HL-60 (cell line): ENCODE data around the gene LHX4.

Experiments used
- POLR2AphosphoS5 ChIP-seq: IDR thresholded peaks from 2 replicates; pipeline ENCODE4 v1.6.1; 2012; ENCODE audit warnings: low read depth
- TF ChIP-seq, protein P1 (sequence below): IDR thresholded peaks from one replicate; pipeline ENCODE4 v1.5.1; 2011; ENCODE audit warnings: low read length, control low read depth, inconsistent platforms; ENCODE audit not compliant: insufficient read depth

DNA sequence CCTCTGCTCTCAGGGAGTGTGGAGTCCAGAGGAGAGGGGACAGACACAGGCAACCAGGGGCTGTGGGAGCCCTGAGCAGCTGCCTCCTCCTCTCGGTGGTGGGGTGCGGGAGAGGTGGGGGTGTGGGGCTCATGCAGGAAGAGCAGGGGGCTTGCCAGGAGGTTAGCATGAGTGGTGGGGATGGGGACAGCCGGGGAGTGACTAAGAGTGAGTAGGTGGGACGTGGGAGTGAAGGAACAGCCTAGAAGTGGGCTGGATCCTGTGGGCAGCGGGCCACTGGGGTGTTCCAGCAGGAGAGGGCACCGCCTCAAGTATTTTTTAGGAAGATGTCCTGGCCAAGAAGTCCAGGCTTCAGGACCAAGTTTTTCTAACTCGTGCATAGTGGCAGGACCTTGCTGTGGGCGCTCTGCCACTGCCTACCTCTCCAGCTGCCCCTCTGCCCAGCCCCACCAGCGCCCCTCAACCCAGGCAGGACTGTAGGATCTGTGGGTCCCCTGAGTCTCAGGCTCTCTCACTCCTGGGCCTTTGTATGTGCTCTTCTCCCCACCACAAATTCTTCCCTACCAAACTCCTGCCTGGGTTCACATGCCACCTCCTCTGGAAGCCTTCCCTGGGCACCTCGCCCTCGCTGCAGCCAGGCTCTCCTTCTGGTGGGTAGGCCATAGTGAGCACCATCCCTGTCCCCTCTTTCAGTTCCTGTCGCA lies 18.8 kb upstream of the LHX4 start:
- TF ChIP-seq, protein P1, sequence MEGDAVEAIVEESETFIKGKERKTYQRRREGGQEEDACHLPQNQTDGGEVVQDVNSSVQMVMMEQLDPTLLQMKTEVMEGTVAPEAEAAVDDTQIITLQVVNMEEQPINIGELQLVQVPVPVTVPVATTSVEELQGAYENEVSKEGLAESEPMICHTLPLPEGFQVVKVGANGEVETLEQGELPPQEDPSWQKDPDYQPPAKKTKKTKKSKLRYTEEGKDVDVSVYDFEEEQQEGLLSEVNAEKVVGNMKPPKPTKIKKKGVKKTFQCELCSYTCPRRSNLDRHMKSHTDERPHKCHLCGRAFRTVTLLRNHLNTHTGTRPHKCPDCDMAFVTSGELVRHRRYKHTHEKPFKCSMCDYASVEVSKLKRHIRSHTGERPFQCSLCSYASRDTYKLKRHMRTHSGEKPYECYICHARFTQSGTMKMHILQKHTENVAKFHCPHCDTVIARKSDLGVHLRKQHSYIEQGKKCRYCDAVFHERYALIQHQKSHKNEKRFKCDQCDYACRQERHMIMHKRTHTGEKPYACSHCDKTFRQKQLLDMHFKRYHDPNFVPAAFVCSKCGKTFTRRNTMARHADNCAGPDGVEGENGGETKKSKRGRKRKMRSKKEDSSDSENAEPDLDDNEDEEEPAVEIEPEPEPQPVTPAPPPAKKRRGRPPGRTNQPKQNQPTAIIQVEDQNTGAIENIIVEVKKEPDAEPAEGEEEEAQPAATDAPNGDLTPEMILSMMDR, result no peak
- TF ChIP-seq POLR2AphosphoS5, result no peak
